ENCODE measurements around the gene CLCN2. TPM values are rescaled to one million over a fixed set of nuclear protein-coding genes. Genes with fewer than 3 reads are reported as not detected.
"Not testable (repeated sequence)": the region's sequence is repeated elsewhere in the genome, so short reads cannot be mapped to it uniquely, and the experiment has no call there.

The CLCN2 gene
- total RNA-seq, 1 experiment from 2014 or later: 11.6 TPM

- H3K4me1 ChIP-seq (replicated peaks): peaks cover 54% of the 10 kb centered on the region
- no peak overlapping the region for H3K4me3 ChIP-seq
- no peaks in the 10 kb centered on the region for H3K27me3 ChIP-seq (replicated peaks)
- DNase-seq (ENCODE audit: low read depth in 1 of 2, low spot score in 2 of 2): no peak
- H3K27ac ChIP-seq: no peak overlapping the region
- no peaks in the 10 kb centered on the region for H3K9me3 ChIP-seq (replicated peaks)
- peaks cover 63% of the 10 kb centered on the region for H3K36me3 ChIP-seq
These were observed 9.8 kb downstream of the CLCN2 start for GRCh38 chr3:184351511-184352148.

DNA sequence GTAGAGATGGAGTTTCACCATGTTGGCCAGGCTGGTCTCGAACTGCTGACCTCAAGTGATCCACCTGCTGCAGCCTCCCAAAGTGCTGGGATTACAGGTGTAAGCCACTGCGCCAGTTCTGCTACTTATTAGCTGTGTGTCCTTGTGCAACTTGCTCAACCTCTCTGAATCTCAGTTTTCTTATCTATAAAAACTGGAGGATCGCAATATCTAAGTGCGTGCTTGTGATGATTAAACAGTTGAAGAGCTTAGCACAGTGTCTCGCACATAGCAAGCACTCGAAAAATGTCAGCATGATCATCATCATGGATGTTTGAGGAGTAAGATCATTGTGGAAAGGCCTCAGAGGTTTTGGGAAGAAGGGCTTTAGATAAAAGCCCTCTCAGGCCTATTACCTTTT lies 10.8 kb downstream of the CLCN2 start:
- no peak for DNase-seq (ENCODE audit: low read depth in 1 of 2, low spot score in 2 of 2)
- no peak overlapping the region for H3K27ac ChIP-seq
- H3K4me1 ChIP-seq (replicated peaks): peaks cover 47% of the 10 kb centered on the region
- no peak overlapping the region for H3K4me3 ChIP-seq
- H3K27me3 ChIP-seq (replicated peaks): no peaks in the 10 kb centered on the region
- peaks cover 62% of the 10 kb centered on the region for H3K36me3 ChIP-seq
- H3K9me3 ChIP-seq (replicated peaks): no peaks in the 10 kb centered on the region

DNA sequence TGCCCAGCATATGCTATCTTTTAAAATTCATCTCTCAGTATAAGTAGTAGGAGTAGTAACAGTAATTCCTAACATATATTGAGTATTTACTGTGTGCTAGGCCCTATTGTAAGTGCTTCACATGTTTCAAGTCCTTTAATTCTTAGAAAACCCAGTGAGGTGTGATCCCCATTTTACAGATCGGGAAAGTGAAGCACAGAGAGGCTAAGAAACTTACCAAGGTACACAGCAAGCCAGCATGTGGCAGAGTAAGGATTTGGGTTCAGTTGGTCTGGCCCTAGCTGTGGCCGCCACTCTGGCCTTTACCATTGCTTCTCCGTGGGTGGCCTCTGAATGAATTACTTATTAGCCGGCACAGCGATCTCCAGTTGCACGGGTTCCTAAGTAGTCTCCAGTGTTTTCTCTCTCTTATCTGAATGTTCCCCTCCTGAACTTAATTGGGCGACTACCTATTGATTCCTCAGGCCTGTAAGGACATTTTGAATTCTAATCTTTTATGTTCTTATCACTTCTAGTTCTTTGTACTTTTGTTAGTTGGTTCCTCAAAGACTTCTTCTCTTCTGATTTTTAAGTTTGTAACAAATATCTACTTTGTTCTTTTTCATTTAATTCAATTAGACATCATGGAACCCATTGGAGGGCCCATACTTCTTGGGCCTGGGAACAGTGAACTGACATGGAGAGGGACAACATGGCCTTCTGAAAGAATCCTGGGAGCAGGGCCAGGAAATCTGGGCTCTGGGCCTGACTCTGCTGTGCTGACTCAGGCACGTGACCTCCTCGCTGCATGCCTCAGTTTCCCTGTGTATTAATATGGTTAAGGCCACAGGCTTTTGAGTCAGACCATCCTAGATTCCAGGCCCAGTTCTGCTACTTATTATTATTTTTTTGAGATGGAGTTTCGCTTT lies 11.6 kb downstream of the CLCN2 start:
- peaks cover 56% of the 10 kb centered on the region for H3K36me3 ChIP-seq
- DNase-seq (ENCODE audit: low read depth in 1 of 2, low spot score in 2 of 2): peak in 1 of 2 experiments; percentile 41

GRCh38 chr3:184348057-184348382 lies 13.4 kb downstream of the CLCN2 start:
- Histone ChIP-seq H3K27me3 (replicated peaks) (no peaks in the 10 kb centered on the region), H3K9me3 (replicated peaks) (no peaks in the 10 kb centered on the region), H3K4me3 (no peak overlapping the region), H3K27ac (no peak overlapping the region), H3K36me3 (peaks cover 50% of the 10 kb centered on the region), H3K4me1 (replicated peaks) (peaks cover 31% of the 10 kb centered on the region)
- DNase-seq (ENCODE audit: low read depth in 1 of 2, low spot score in 2 of 2): no peak

More for the DNA sequence above, 11.6 kb downstream of the CLCN2 start:
- no peak overlapping the region for H3K4me3 ChIP-seq
- H3K27ac ChIP-seq: no peak overlapping the region
- H3K4me1 ChIP-seq (replicated peaks): peaks cover 43% of the 10 kb centered on the region
- no peaks in the 10 kb centered on the region for H3K9me3 ChIP-seq (replicated peaks)
- H3K27me3 ChIP-seq (replicated peaks): no peaks in the 10 kb centered on the region

GRCh38 chr3:184347321-184348056 lies 13.9 kb downstream of the CLCN2 start:
- DNase-seq (ENCODE audit: low read depth in 1 of 2, low spot score in 2 of 2): no peak
- Histone ChIP-seq H3K4me3 (no peak overlapping the region), H3K36me3 (peaks cover 45% of the 10 kb centered on the region), H3K9me3 (replicated peaks) (no peaks in the 10 kb centered on the region), H3K27me3 (replicated peaks) (no peaks in the 10 kb centered on the region), H3K4me1 (replicated peaks) (peaks cover 31% of the 10 kb centered on the region), H3K27ac (no peak overlapping the region)

GRCh38 chr3:184346480-184347190 lies 14.8 kb downstream of the CLCN2 start:
- no peak for DNase-seq (ENCODE audit: low read depth in 1 of 2, low spot score in 2 of 2)
- Histone ChIP-seq H3K27me3 (replicated peaks) (no peaks in the 10 kb centered on the region), H3K36me3 (peaks cover 36% of the 10 kb centered on the region), H3K4me3 (no peak overlapping the region), H3K27ac (no peak overlapping the region), H3K4me1 (replicated peaks) (peaks cover 28% of the 10 kb centered on the region), H3K9me3 (replicated peaks) (no peaks in the 10 kb centered on the region)

GRCh38 chr3:184345317-184346144 lies 15.9 kb downstream of the CLCN2 start:
- no peak overlapping the region for H3K4me3 ChIP-seq
- no peak overlapping the region for H3K27ac ChIP-seq
- H3K36me3 ChIP-seq: peaks cover 27% of the 10 kb centered on the region
- H3K4me1 ChIP-seq (replicated peaks): peaks cover 27% of the 10 kb centered on the region
- no peaks in the 10 kb centered on the region for H3K9me3 ChIP-seq (replicated peaks)
- no peaks in the 10 kb centered on the region for H3K27me3 ChIP-seq (replicated peaks)
- peak; percentile 69 to 81 for DNase-seq (ENCODE audit: low read depth in 1 of 2, low spot score in 2 of 2)

- H3K27me3 ChIP-seq (replicated peaks): no peaks in the 10 kb centered on the region
- peaks cover 27% of the 10 kb centered on the region for H3K4me1 ChIP-seq (replicated peaks)
- no peaks in the 10 kb centered on the region for H3K9me3 ChIP-seq (replicated peaks)
- no peak overlapping the region for H3K27ac ChIP-seq
- DNase-seq (ENCODE audit: low read depth in 1 of 2, low spot score in 2 of 2): no peak
- no peak overlapping the region for H3K4me3 ChIP-seq
- peaks cover 23% of the 10 kb centered on the region for H3K36me3 ChIP-seq
These were observed 16.7 kb downstream of the CLCN2 start for GRCh38 chr3:184344579-184345316.

DNA sequence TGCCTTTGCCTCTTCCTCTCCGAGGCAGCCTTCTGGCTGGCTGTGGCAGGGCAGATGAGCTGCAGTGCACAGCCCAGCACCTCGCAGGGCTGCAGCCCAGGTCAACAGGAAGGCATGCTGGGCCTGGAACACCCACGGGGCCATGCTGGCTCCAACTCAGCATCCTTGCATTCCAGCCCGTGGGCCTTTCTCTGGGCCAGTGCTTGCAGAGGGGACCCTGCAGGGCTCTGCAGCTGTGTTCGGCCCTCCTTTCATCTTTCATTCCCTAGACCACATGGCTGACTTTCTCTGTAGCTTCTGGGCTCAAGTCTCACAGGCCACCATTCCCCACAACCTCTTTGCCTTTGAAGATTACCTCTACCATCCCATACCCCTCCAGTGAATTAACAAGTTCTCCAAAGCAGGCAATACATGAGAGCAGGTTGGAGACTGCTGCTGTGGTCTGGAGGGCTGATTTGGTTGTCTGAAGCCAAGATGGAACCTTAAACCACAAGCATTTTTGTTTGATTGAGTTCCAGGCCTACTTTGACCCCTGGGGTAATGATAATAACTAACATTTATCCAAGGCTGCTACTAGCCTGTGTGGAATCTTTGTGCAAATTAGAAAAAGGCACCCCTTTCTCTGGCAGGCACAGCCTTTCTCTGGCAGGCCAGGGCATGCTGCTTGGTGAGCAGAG lies 18.1 kb downstream of the CLCN2 start:
- peaks cover 23% of the 10 kb centered on the region for H3K36me3 ChIP-seq
- no peak for DNase-seq (ENCODE audit: low read depth in 1 of 2, low spot score in 2 of 2)
- no peak overlapping the region for H3K27ac ChIP-seq
- H3K27me3 ChIP-seq (replicated peaks): no peaks in the 10 kb centered on the region
- peaks cover 27% of the 10 kb centered on the region for H3K4me1 ChIP-seq (replicated peaks)
- H3K4me3 ChIP-seq: no peak overlapping the region
- no peaks in the 10 kb centered on the region for H3K9me3 ChIP-seq (replicated peaks)

DNA sequence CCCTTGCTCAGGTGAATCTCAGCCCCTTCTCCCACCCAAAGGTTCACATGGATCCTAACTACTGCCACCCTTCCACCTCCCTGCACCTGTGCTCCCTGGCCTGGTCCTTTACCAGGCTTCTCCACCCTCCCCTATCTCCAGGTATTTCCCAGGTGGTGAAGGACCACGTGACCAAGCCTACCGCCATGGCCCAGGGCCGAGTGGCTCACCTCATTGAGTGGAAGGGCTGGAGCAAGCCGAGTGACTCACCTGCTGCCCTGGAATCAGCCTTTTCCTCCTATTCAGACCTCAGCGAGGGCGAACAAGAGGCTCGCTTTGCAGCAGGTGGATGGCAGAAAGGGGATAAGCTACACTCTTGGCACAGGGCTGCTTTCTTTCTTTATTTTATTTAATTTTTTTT lies 19.5 kb downstream of the CLCN2 start:
- DNase-seq (ENCODE audit: low read depth in 1 of 2, low spot score in 2 of 2): no peak
- Histone ChIP-seq H3K27me3 (replicated peaks) (no peaks in the 10 kb centered on the region), H3K27ac (no peak overlapping the region), H3K36me3 (peaks cover 16% of the 10 kb centered on the region), H3K4me1 (replicated peaks) (peaks cover 31% of the 10 kb centered on the region), H3K4me3 (no peak overlapping the region), H3K9me3 (replicated peaks) (no peaks in the 10 kb centered on the region)

DNA sequence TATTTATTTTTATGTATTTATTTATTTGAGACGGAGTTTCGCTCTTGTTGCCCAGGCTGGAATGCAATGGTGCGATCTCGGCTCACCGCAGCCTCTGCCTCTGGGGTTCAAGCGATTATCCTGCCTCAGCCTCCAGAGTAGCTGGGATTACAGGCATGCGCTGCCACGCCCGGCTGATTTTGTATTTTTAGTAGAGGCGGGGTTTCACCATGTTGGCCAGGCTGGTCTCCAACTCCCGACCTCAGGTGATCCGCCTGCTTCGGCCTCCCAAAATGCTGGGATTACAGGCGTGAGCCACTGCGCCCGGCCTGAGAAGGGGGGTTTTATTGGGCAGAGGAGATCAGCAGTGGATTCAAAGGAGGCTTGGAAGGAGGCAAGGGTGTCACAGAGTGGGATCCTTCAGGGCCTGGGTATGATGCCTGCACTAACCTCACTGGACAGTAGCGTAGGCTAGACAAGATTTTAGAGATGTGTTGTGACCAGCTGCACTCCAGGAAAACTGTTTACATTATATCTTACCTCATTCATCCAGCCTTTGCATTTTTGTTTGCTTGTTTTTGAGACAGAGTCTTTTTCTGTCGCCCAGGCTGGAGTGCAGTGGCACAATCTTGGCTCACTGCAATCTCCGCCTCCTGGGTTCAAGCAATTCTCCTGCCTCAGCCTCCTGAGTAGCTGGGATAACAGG lies 21.8 kb downstream of the CLCN2 start:
- not testable (repeated sequence) for H3K4me3 ChIP-seq; H3K27me3 ChIP-seq (replicated peaks); DNase-seq (ENCODE audit: low read depth in 1 of 2, low spot score in 2 of 2); H3K27ac ChIP-seq; H3K9me3 ChIP-seq (replicated peaks)
- H3K36me3 ChIP-seq: peaks cover 20% of the 10 kb centered on the region
- H3K4me1 ChIP-seq (replicated peaks): peaks cover 45% of the 10 kb centered on the region
